IMR-90 (cell line): ENCODE data around the gene ST3GAL3. TPM values are rescaled to one million over a fixed set of nuclear protein-coding genes. Genes with fewer than 3 reads are reported as not detected.

Experiments used
- ATAC-seq: fragments of 200-7000 bp; cut with Tn5 transposase; 2 replicates; pipeline ENCODE4 v1.9.1; 2020; ENCODE audit warnings: low read depth, mild to moderate bottlenecking, moderate library complexity
- BruUV-seq: library from RNA; stranded (reverse); fragments of 400-500 nt; replicated peaks from 2 replicates; lab custom pipeline; 2021; lab: Mats Ljungman, UMichigan
- CTCF ChIA-PET: fragments of 300-600 bp; formaldehyde crosslinking; extraction: SDS; loops from one replicate; lab custom pipeline; 2021; ENCODE audit warnings: antibody characterized with exemption; lab: Yijun Ruan, JAX
- POLR2A ChIA-PET: fragments of 300-600 bp; sonication (Branson Sonifier 250); formaldehyde crosslinking; loops from one replicate; lab custom pipeline; 2022; ENCODE audit warnings: antibody characterized with exemption; ENCODE audit not compliant: unreplicated experiment; lab: Charles Lee
- DNase-seq: peaks from one replicate; pipeline ENCODE4 v3.0.0; 2013
- H2AFZ ChIP-seq: replicated peaks from 2 replicates; pipeline ENCODE3; 2013; ENCODE audit warnings: low read length, mild to moderate bottlenecking; ENCODE audit not compliant: poor library complexity
- H2AK5ac ChIP-seq: 2 replicates; pipeline ENCODE4 v1.6.1; 2013; ENCODE audit warnings: low read depth, low read length, inconsistent platforms
- H2AK9ac ChIP-seq: replicated peaks from 2 replicates; pipeline ENCODE3; 2013; ENCODE audit warnings: mild to moderate bottlenecking, low read depth, low read length, moderate library complexity; ENCODE audit not compliant: poor library complexity
- H2BK120ac ChIP-seq: 2 replicates; pipeline ENCODE4 v1.6.1; 2013; ENCODE audit warnings: low read depth, low read length, inconsistent platforms
- H2BK15ac ChIP-seq: 3 replicates; pipeline ENCODE4 v1.6.1; 2013; ENCODE audit warnings: low read depth, low read length, inconsistent platforms
- H2BK20ac ChIP-seq: 2 replicates; pipeline ENCODE4 v1.6.1; 2013; ENCODE audit warnings: low read depth, mild to moderate bottlenecking, inconsistent platforms, low read length, moderate library complexity
- H2BK5ac ChIP-seq: 2 replicates; pipeline ENCODE4 v1.6.1; 2013; ENCODE audit warnings: mild to moderate bottlenecking, low read depth, low read length, inconsistent platforms; ENCODE audit not compliant: poor library complexity, severe bottlenecking
- H3K14ac ChIP-seq: replicated peaks from 2 replicates; pipeline ENCODE4 v1.6.1; 2013; ENCODE audit warnings: low read depth, low read length, inconsistent platforms
- H3K18ac ChIP-seq: 2 replicates; pipeline ENCODE4 v1.6.1; 2013; ENCODE audit warnings: low read depth, low read length, control low read depth
- H3K23ac ChIP-seq: 2 replicates; pipeline ENCODE4 v1.6.1; 2013; ENCODE audit warnings: low read depth, low read length, inconsistent platforms
- H3K27ac ChIP-seq: 2 replicates; pipeline ENCODE4 v1.5.1; 2013; ENCODE audit warnings: mild to moderate bottlenecking, control low read depth, low read length; ENCODE audit not compliant: insufficient read depth
- H3K27me3 ChIP-seq: 2 replicates; pipeline ENCODE4 v1.6.1; 2013; ENCODE audit warnings: low read length; ENCODE audit not compliant: control insufficient read depth, insufficient read depth
- H3K36me3 ChIP-seq: 2 replicates; pipeline ENCODE4 v1.6.1; 2013; ENCODE audit warnings: low read length, mixed read lengths; ENCODE audit not compliant: control insufficient read depth, insufficient read depth
- H3K4ac ChIP-seq: 2 replicates; pipeline ENCODE4 v1.6.1; 2013; ENCODE audit warnings: low read depth, low read length, inconsistent platforms
- H3K4me1 ChIP-seq: 2 replicates; pipeline ENCODE4 v1.6.1; 2013; ENCODE audit warnings: low read length, mixed read lengths; ENCODE audit not compliant: control insufficient read depth, insufficient read depth
- H3K4me2 ChIP-seq: 2 replicates; pipeline ENCODE4 v1.6.1; 2013; ENCODE audit warnings: low read depth, mild to moderate bottlenecking, control low read depth, low read length, moderate library complexity
- H3K4me3 ChIP-seq: 2 replicates; pipeline ENCODE4 v1.5.1; 2013; ENCODE audit warnings: low read depth, mild to moderate bottlenecking, control low read depth, low read length, moderate library complexity; ENCODE audit not compliant: insufficient read depth
- H3K56ac ChIP-seq: 2 replicates; pipeline ENCODE4 v1.6.1; 2013; ENCODE audit warnings: low read length, inconsistent platforms; ENCODE audit not compliant: insufficient read depth; ENCODE audit errors: extremely low read depth
- H3K79me1 ChIP-seq, 2 experiments: 2 replicates each; pipeline ENCODE4 v1.6.1; 2013; ENCODE audit warnings: low read length in 2 of 2, inconsistent platforms in 1 of 2, low read depth in 1 of 2
- H3K9ac ChIP-seq: 2 replicates; pipeline ENCODE4 v1.6.1; 2013; ENCODE audit warnings: low read depth, low read length, control low read depth
- H3K9me1 ChIP-seq: 2 replicates; pipeline ENCODE4 v1.6.1; 2013; ENCODE audit warnings: low read length, inconsistent platforms; ENCODE audit not compliant: insufficient read depth
- H3K9me3 ChIP-seq: 2 replicates; pipeline ENCODE4 v1.6.1; 2013; ENCODE audit warnings: low read length; ENCODE audit not compliant: control insufficient read depth, insufficient read depth
- H4K20me1 ChIP-seq: 2 replicates; pipeline ENCODE4 v1.6.1; 2013; ENCODE audit warnings: low read length, inconsistent platforms; ENCODE audit not compliant: insufficient read depth
- H4K5ac ChIP-seq: 2 replicates; pipeline ENCODE4 v1.6.1; 2013; ENCODE audit warnings: mild to moderate bottlenecking, low read depth, low read length, control low read depth
- H4K8ac ChIP-seq, 2 experiments: 2 replicates each; pipeline ENCODE4 v1.6.1; 2013; ENCODE audit warnings: low read depth in 2 of 2, low read length in 2 of 2, control low read depth in 1 of 2, inconsistent platforms in 1 of 2
- H4K91ac ChIP-seq: 2 replicates; pipeline ENCODE4 v1.6.1; 2013; ENCODE audit warnings: low read depth, low read length, inconsistent platforms; ENCODE audit not compliant: insufficient read depth
- BHLHE40 ChIP-seq: fragments of 150-350 bp; IDR thresholded peaks from 2 replicates; pipeline ENCODE4 v1.6.1; 2016; ENCODE audit warnings: mild to moderate bottlenecking, low read depth, low read length
- CEBPB ChIP-seq: IDR thresholded peaks from 2 replicates; pipeline ENCODE4 v1.6.1; 2012; ENCODE audit warnings: low read depth, low read length, improper control_type of control experiment
- CHD1 ChIP-seq: IDR thresholded peaks from 2 replicates; pipeline ENCODE4 v1.6.1; 2012; ENCODE audit warnings: low read depth, low read length, improper control_type of control experiment
- CTCF ChIP-seq: conservative IDR thresholded peaks from 2 replicates; pipeline ENCODE4 v1.5.1; 2012; ENCODE audit warnings: mild to moderate bottlenecking, low read depth, low read length, improper control_type of control experiment
- ELK1 ChIP-seq: fragments of 150-350 bp; IDR thresholded peaks from 2 replicates; pipeline ENCODE4 v1.6.1; 2016; ENCODE audit warnings: low read depth, mild to moderate bottlenecking, low read length, moderate library complexity, borderline replicate concordance
- FOS ChIP-seq: fragments of 150-350 bp; IDR thresholded peaks from 2 replicates; pipeline ENCODE4 v1.6.1; 2016; ENCODE audit warnings: low read depth, low read length
- MAFK ChIP-seq: IDR thresholded peaks from 2 replicates; pipeline ENCODE4 v1.6.1; 2012; ENCODE audit warnings: low read depth, low read length, improper control_type of control experiment
- MAZ ChIP-seq: IDR thresholded peaks from 2 replicates; pipeline ENCODE4 v1.6.1; 2012; ENCODE audit warnings: low read depth, mild to moderate bottlenecking, low read length, improper control_type of control experiment, moderate library complexity, borderline replicate concordance
- MXI1 ChIP-seq: IDR thresholded peaks from 2 replicates; pipeline ENCODE4 v1.6.1; 2012; ENCODE audit warnings: low read depth, mild to moderate bottlenecking, low read length, moderate library complexity, borderline replicate concordance
- NFE2L2 ChIP-seq: fragments of 150-350 bp; IDR thresholded peaks from 2 replicates; pipeline ENCODE4 v1.6.1; 2016; ENCODE audit warnings: low read depth, mild to moderate bottlenecking, low read length
- POLR2A ChIP-seq: IDR thresholded peaks from 2 replicates; pipeline ENCODE4 v1.6.1; 2012; ENCODE audit warnings: mild to moderate bottlenecking, low read depth, low read length
- RAD21 ChIP-seq: IDR thresholded peaks from 2 replicates; pipeline ENCODE4 v1.6.1; 2012; ENCODE audit warnings: low read length, improper control_type of control experiment
- RCOR1 ChIP-seq: IDR thresholded peaks from 2 replicates; pipeline ENCODE4 v1.6.1; 2012; ENCODE audit warnings: mild to moderate bottlenecking, low read length, improper control_type of control experiment; ENCODE audit not compliant: insufficient replicate concordance
- RFX5 ChIP-seq: IDR thresholded peaks from 2 replicates; pipeline ENCODE4 v1.8.0; 2012; ENCODE audit warnings: low read depth, mild to moderate bottlenecking, low read length, moderate library complexity
- SMC3 ChIP-seq: fragments of 150-350 bp; IDR thresholded peaks from 2 replicates; pipeline ENCODE4 v1.6.1; 2016; ENCODE audit warnings: low read depth, mild to moderate bottlenecking, antibody characterized with exemption, low read length, moderate library complexity
- USF2 ChIP-seq: fragments of 150-350 bp; IDR thresholded peaks from 2 replicates; pipeline ENCODE4 v1.6.1; 2017; ENCODE audit warnings: mild to moderate bottlenecking, antibody characterized with exemption, low read length, low read depth
- WGBS, 2 experiments: methylation state at CpG; one replicate each; pipeline versions ENCODE4 v1.1.5 to v1.1.7; 2013; ENCODE audit warnings: missing lambda C conversion rate in 2 of 2; ENCODE audit not compliant: insufficient read length in 1 of 2; ENCODE audit errors: extremely low coverage in 2 of 2; 5-methylcytosine and 5-hydroxymethylcytosine counted together
- dilution Hi-C: fragments of 300-500 bp; cut with HindIII; formaldehyde crosslinking; loops from one replicate; pipeline ENCODE4 v1.14.3; 2018; ENCODE audit warnings: low sequenced_read_pairs; ENCODE audit not compliant: unreplicated experiment
- in situ Hi-C: fragments of 300-500 bp; cut with MboI; formaldehyde crosslinking; loops from 3 replicates; pipeline ENCODE4 v1.14.3; 2019; ENCODE audit warnings: low sequenced_read_pairs, inconsistent platforms, mixed read lengths
- intact Hi-C: fragments of 100-400 bp; cut with micrococcal nuclease; formaldehyde crosslinking; loops from 2 replicates; pipeline ENCODE4 v1.10.0; 2022
- polyA plus RNA-seq, 3 experiments: library from polyadenylated mRNA; depleted of rRNA; stranded (reverse); fragments of >200 nt; gene quantifications; 2 replicates each; pipeline ENCODE4 v1.2.3, GENCODE V29; 2012; ENCODE audit warnings: low replicate concordance in 1 of 3
- total RNA-seq: library from RNA; depleted of rRNA; stranded (reverse); fragments of >200 nt; gene quantifications from 2 replicates; pipeline ENCODE4 v1.2.3, GENCODE V29; 2012

ST3GAL3 gene
- total and polyA plus RNA-seq, 2 of the 4 experiments (the other 2 are of a cell fraction), result 12.0 to 14.8 TPM

GRCh38 chr1:43930949-43931275 is 223.6 kb downstream of the ST3GAL3 start:
- Histone ChIP-seq H3K18ac (no peak overlapping the region), H3K9me1 (peaks cover 6% of the 10 kb centered on the region), H2BK15ac (no peak overlapping the region), H3K9ac (no peak overlapping the region), H3K27ac (no peak overlapping the region), H3K56ac (no peak overlapping the region), H3K23ac (no peak overlapping the region), H3K79me1 (peaks cover 0 to 13% of the 10 kb centered on the region in 2 experiments; a peak in 1 of 4 replicates), H4K8ac (no peak overlapping the region), H2BK120ac (no peak overlapping the region), H3K4me3 (no peak overlapping the region), H3K9me3 (peaks cover 5% of the 10 kb centered on the region), H3K14ac (no peak overlapping the region), H4K5ac (no peak overlapping the region), H2AK9ac (no peak overlapping the region), H3K4me1 (peaks cover 6% of the 10 kb centered on the region), H3K4me2 (no peak overlapping the region), H2BK20ac (no peak overlapping the region), H3K27me3 (no peaks in the 10 kb centered on the region), H4K91ac (no peak overlapping the region), H2BK5ac (no peak overlapping the region), H2AK5ac (no peak overlapping the region), H4K20me1 (no peaks in the 10 kb centered on the region), H3K4ac (no peak overlapping the region), H3K36me3 (peaks cover 6% of the 10 kb centered on the region), H2AFZ (no peak overlapping the region)
- TF ChIP-seq NFE2L2 (no peak), RAD21 (no peak), MAZ (no peak), CHD1 (no peak), RFX5 (no peak), MAFK (no peak), POLR2A (no peak), SMC3 (no peak), ELK1 (no peak), USF2 (no peak), CTCF (no peak), MXI1 (no peak), FOS (no peak), BHLHE40 (no peak), RCOR1 (no peak), CEBPB (no peak)
- ChIA-PET POLR2A (no interaction called here), CTCF (interaction anchor here (1.9 kb wide), 1 partner anchor 168 kb away, joined by 7 read pairs; no protein-coding TSS in a partner anchor)
- intact Hi-C loops (loop anchor here (5.0 kb wide), 1 partner anchor 79 kb away; no protein-coding TSS in a partner anchor), dilution Hi-C loops (no loop called here), in situ Hi-C loops (loop anchor here (5.0 kb wide), 1 partner anchor 159 kb away; no protein-coding TSS in a partner anchor)
- 93% methylated on average over 3 of the region's 4 CpGs; no CpG with 5 or more reads in 1 of the 2 experiments for WGBS, 2 experiments
- no peak for DNase-seq
- no peak for ATAC-seq
- no TSS peak for BruUV-seq
